ENCODE results near the gene CCDC117.

CCDC117 gene

DNA sequence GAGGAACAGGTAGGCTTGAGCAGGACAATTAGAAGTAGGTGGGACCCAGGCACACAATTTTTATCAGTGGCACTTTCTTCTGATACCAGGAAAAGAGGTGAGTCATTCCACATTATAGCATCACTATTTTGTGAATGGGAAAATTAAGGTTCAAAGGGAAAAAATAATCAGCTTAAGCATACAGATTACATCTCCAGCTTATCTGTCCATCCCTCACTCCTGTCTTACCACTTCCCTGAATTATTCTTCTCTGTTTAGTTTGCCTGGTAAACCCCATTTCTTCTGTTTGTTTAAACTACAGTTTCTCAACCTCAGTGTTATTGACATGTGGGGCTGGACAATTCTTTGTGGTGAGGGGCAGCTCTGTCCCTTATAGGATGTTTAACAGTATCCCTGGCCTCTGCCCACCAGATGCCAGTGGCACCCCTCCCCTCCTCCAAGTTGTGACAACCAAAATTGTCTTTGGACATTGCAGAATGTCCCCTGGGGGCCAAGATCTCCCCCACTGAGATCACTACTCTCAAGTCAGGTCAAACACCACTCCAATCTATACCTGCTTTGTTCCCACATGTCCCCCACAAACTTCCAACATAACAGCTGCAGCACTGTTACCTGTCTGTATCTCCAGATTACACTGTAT lies 36.3 kb downstream of the CCDC117 start:
- no peaks in the 10 kb centered on the region for H3K9me2 ChIP-seq (replicated peaks; ENCODE audit: insufficient read depth, low read length)
- no peaks in the 10 kb centered on the region for H3K79me2 ChIP-seq (ENCODE audit: insufficient read depth, low read length)
- no peak overlapping the region for H3K9ac ChIP-seq (ENCODE audit: low read length)
- H3K4me2 ChIP-seq (ENCODE audit: low read depth, low read length, poor library complexity, severe bottlenecking): no peak overlapping the region
- no peaks in the 10 kb centered on the region for H3K36me3 ChIP-seq (ENCODE audit: low read length)
- no peaks in the 10 kb centered on the region for H4K20me1 ChIP-seq (ENCODE audit: low read depth, low read length)
- no peaks in the 10 kb centered on the region for H3K27me3 ChIP-seq (ENCODE audit: low read length)
- no peak overlapping the region for H3K4me3 ChIP-seq (ENCODE audit: insufficient read depth, low read length, poor library complexity, severe bottlenecking)
- TF ChIP-seq, protein P1, sequence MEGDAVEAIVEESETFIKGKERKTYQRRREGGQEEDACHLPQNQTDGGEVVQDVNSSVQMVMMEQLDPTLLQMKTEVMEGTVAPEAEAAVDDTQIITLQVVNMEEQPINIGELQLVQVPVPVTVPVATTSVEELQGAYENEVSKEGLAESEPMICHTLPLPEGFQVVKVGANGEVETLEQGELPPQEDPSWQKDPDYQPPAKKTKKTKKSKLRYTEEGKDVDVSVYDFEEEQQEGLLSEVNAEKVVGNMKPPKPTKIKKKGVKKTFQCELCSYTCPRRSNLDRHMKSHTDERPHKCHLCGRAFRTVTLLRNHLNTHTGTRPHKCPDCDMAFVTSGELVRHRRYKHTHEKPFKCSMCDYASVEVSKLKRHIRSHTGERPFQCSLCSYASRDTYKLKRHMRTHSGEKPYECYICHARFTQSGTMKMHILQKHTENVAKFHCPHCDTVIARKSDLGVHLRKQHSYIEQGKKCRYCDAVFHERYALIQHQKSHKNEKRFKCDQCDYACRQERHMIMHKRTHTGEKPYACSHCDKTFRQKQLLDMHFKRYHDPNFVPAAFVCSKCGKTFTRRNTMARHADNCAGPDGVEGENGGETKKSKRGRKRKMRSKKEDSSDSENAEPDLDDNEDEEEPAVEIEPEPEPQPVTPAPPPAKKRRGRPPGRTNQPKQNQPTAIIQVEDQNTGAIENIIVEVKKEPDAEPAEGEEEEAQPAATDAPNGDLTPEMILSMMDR (IDR thresholded peaks at IDR 0.05; ENCODE audit: insufficient read depth, low read length, poor library complexity, severe bottlenecking): no peak
- TF ChIP-seq EZH2phosphoT487 (conservative IDR thresholded peaks at IDR 0.05; ENCODE audit: low read length): no peak
- H2AFZ ChIP-seq (ENCODE audit: low read depth, low read length, severe bottlenecking): no peak overlapping the region
- no peaks in the 10 kb centered on the region for H3K9me3 ChIP-seq (ENCODE audit: insufficient read depth, low read length)
- peaks cover 2% of the 10 kb centered on the region; the same call in 1 of the 2 replicates for H3F3A ChIP-seq (ENCODE audit: insufficient read depth)
- H3K27ac ChIP-seq (ENCODE audit: low read depth, low read length): no peak overlapping the region

DNA sequence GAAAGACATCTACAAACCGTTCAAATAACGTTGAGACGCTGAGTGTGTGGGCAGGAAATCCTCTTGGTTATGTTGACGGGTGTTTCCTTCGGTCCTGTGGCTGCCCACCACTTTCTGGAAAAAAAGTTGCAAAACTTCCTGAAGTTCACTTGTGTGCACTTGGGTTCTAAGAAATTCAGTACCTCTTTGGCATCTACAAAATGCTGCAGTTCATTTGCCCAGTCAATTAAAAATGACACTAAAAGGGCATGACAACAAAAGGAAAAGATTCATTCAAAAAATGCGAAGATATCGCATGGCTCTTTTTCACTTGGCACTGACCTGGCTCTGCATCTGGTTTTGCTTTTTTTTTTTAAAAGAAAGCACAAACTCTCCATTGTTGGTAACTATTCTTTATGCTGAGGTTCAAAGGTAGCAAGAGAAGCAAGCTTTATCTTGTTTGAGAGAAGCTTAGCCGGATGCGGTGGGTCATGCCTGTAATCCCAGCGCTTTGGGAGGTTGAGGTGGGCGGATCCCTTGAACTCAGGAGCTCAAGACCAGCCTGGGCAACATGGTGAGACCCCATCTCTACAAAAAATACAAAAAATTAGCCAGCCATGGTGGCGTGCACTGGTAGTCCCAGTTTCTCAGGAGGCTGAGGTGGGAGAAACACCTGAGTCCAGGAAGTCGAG lies 38.5 kb downstream of the CCDC117 start:
- no peak overlapping the region for H3K9ac ChIP-seq (ENCODE audit: low read length)

GRCh38 chr22:28812516-28812915 lies 40.0 kb downstream of the CCDC117 start:
- TF ChIP-seq, protein P1 (IDR thresholded peaks at IDR 0.05; ENCODE audit: insufficient read depth, low read length, poor library complexity, severe bottlenecking): no peak
- TF ChIP-seq EZH2phosphoT487 (conservative IDR thresholded peaks at IDR 0.05; ENCODE audit: low read length): no peak
- H3K36me3 ChIP-seq (ENCODE audit: low read length): no peaks in the 10 kb centered on the region
- no peaks in the 10 kb centered on the region for H4K20me1 ChIP-seq (ENCODE audit: low read depth, low read length)
- no peaks in the 10 kb centered on the region for H3K27me3 ChIP-seq (ENCODE audit: low read length)
- no peaks in the 10 kb centered on the region for H3K79me2 ChIP-seq (ENCODE audit: insufficient read depth, low read length)
- H3K9me3 ChIP-seq (ENCODE audit: insufficient read depth, low read length): no peaks in the 10 kb centered on the region
- no peak overlapping the region for H3K4me3 ChIP-seq (ENCODE audit: insufficient read depth, low read length, poor library complexity, severe bottlenecking)
- H3K9me2 ChIP-seq (replicated peaks; ENCODE audit: insufficient read depth, low read length): no peaks in the 10 kb centered on the region
- no peak overlapping the region for H2AFZ ChIP-seq (ENCODE audit: low read depth, low read length, severe bottlenecking)
- no peak overlapping the region for H3K27ac ChIP-seq (ENCODE audit: low read depth, low read length)
- no peak overlapping the region for H3K9ac ChIP-seq (ENCODE audit: low read length)
- no peaks in the 10 kb centered on the region for H3F3A ChIP-seq (ENCODE audit: insufficient read depth)
- no peak overlapping the region for H3K4me2 ChIP-seq (ENCODE audit: low read depth, low read length, poor library complexity, severe bottlenecking)

More for the DNA sequence above, 38.5 kb downstream of the CCDC117 start:
- Histone ChIP-seq H3K79me2 (ENCODE audit: insufficient read depth, low read length) (no peaks in the 10 kb centered on the region), H3K36me3 (ENCODE audit: low read length) (no peaks in the 10 kb centered on the region), H3K9me2 (replicated peaks; ENCODE audit: insufficient read depth, low read length) (no peaks in the 10 kb centered on the region), H3K4me2 (ENCODE audit: low read depth, low read length, poor library complexity, severe bottlenecking) (no peak overlapping the region), H3K27ac (ENCODE audit: low read depth, low read length) (no peak overlapping the region), H4K20me1 (ENCODE audit: low read depth, low read length) (no peaks in the 10 kb centered on the region), H3K9me3 (ENCODE audit: insufficient read depth, low read length) (no peaks in the 10 kb centered on the region), H3F3A (ENCODE audit: insufficient read depth) (peaks cover 2% of the 10 kb centered on the region; the same call in 1 of the 2 replicates), H2AFZ (ENCODE audit: low read depth, low read length, severe bottlenecking) (no peak overlapping the region), H3K27me3 (ENCODE audit: low read length) (no peaks in the 10 kb centered on the region), H3K4me3 (ENCODE audit: insufficient read depth, low read length, poor library complexity, severe bottlenecking) (no peak overlapping the region)
- no peak for TF ChIP-seq EZH2phosphoT487 (conservative IDR thresholded peaks at IDR 0.05; ENCODE audit: low read length)
- TF ChIP-seq, protein P1 (IDR thresholded peaks at IDR 0.05; ENCODE audit: insufficient read depth, low read length, poor library complexity, severe bottlenecking): no peak
